Measurements from ENCODE around the gene TUBB2B.

Gene TUBB2B

DNA sequence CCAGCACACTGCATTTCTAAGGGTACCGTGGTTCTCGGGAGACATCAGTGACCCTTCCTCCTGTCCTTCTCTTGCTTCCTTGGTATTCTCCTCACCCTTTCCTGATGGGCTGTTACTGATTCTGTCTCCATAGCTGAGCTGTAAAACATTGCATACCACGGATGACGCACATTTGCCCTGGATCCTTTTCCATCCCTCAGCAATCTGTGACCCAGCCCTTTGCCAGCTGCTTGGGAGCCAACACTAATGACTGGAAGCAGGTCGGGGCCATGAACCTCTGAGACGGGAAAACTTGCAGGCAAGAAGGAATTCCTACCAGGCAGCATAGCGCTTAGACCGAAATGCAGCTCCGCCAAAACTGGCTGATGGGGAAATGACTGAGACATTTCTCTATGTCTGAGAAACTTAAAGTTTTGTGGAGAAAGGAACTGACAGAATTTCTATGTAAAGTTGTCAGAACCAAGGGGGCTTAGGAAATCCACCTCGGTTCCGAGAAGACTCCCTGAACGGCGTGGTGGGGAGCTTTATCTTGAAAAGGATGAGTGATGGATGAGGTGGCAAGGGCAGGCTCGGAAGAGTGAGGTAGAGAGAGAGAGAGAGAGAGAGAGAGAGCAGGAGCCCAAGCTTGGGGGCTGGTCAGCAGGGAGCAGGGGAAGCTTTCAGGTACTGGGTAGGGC, 19.2 kb downstream of the TUBB2B start:
- H3K4me3 ChIP-seq (ENCODE audit: control insufficient read depth, low read depth, low read length), result peak overlapping the region; percentile 31
- peak; percentile 95 for DNase-seq (ENCODE audit: low read depth)
- TF ChIP-seq, protein P1, sequence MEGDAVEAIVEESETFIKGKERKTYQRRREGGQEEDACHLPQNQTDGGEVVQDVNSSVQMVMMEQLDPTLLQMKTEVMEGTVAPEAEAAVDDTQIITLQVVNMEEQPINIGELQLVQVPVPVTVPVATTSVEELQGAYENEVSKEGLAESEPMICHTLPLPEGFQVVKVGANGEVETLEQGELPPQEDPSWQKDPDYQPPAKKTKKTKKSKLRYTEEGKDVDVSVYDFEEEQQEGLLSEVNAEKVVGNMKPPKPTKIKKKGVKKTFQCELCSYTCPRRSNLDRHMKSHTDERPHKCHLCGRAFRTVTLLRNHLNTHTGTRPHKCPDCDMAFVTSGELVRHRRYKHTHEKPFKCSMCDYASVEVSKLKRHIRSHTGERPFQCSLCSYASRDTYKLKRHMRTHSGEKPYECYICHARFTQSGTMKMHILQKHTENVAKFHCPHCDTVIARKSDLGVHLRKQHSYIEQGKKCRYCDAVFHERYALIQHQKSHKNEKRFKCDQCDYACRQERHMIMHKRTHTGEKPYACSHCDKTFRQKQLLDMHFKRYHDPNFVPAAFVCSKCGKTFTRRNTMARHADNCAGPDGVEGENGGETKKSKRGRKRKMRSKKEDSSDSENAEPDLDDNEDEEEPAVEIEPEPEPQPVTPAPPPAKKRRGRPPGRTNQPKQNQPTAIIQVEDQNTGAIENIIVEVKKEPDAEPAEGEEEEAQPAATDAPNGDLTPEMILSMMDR (conservative IDR thresholded peaks at IDR 0.05; ENCODE audit: control insufficient read depth, insufficient read depth, low read depth, low read length), result no peak

DNA sequence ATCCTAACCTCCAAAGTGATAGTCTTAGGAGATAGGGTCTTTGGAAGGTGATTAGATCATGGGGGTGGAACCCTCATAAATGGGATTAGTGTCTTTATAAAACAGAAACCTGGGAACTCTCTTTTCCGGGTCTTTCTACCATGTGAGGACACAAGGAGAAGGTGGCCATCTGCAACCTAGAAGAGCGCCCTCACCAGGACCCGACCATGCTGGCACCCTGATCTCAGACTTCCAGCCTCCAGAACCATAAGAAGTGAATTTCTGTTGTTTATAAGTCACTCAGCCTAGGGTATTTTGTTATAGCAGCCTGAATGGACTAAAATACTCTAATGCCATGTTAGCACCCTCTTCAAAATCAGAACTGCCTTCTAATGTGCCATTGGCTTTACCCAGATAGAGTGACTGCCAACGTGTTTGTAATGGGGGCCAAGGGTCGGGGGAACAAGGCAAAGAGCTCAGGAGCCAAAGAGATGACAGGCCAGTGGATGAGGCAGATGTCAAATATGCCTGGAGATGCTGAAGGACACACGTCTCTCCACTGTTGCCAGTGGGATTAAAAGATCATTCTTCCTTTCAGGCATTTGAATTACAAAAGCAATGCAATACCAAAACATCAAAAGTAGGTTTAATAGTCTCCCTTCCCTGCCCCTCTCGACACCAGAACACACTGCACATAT, 21.0 kb downstream of the TUBB2B start:
- H3K4me3 ChIP-seq (ENCODE audit: control insufficient read depth, low read depth, low read length), result no peak overlapping the region
- no peak for DNase-seq (ENCODE audit: low read depth)
- TF ChIP-seq, protein P1 (conservative IDR thresholded peaks at IDR 0.05; ENCODE audit: control insufficient read depth, insufficient read depth, low read depth, low read length), result no peak

DNA sequence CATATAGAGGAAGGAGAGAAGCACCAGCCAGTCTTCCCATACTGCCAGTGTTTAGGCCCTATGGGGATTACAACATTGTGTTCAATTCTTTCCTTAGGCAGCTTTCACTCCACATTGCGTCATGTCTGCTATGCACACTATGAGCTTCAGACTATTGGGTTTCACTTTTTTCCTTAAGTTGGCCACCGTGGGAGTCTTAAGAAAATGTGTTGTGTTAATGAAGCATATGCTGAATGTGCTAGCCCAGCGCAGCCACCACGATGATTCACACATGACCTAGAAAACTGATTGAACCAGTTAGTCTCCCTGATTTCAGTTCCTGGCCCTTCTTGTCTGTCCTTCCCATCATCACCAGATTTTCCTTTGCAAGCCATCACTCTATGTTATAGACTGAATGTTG, 21.5 kb downstream of the TUBB2B start:
- H3K4me3 ChIP-seq (ENCODE audit: control insufficient read depth, low read depth, low read length), result no peak overlapping the region
- peak; percentile 97 for DNase-seq (ENCODE audit: low read depth)
- TF ChIP-seq, protein P1 (conservative IDR thresholded peaks at IDR 0.05; ENCODE audit: control insufficient read depth, insufficient read depth, low read depth, low read length), result no peak

DNA sequence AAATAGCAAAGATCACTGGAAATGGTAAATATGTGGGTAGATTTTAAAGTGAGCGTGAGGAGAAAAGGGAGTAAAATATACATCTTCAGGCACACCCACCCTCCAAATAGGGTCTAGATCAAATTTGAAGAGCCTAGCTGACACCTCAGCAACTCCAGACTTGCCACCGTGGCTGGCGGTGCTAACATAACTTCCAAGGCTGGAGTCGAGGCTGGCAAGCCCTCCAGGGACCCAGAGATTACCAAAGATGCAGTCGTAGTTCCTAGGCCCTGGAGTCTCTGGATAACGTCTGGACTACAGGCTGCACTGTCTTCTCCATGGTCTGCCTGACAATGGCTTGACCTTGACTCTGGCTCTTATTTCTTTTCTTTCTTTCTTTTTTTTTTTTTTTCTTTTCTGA, 22.5 kb downstream of the TUBB2B start:
- TF ChIP-seq, protein P1 (conservative IDR thresholded peaks at IDR 0.05; ENCODE audit: control insufficient read depth, insufficient read depth, low read depth, low read length), result no peak
- H3K4me3 ChIP-seq (ENCODE audit: control insufficient read depth, low read depth, low read length), result no peak overlapping the region
- DNase-seq (ENCODE audit: low read depth), result no peak

DNA sequence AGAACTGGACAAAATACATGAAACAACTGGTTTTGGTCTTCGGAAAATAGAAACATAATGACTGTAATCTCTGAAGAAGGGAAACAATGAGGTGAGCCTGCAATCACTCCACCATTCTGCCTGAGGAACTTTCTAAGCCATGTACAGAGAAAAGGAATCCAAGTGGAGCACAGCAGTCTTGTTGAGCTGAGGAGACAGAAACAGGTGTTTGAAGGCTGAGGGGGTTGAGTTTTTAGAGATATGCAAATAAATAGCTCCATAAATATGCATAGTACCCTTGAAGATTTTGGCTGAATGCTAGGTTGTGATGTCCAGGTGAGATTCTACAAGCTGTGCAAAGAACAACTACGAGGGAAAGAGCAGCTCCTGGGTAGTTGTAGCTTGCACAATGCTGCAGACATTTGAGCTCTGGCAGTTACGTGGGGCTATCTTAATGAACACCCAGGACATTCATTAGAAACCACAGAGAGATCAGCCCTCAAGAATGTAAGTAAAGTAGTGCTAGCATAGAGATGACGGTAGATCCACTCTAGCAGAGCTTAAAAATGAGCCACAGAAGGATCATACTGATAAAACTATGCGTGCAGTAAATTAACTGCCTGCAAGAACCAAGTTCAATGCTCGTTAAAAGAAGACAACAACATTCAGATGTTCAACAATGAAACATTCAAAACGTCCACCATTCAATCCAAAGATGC, 24.3 kb downstream of the TUBB2B start:
- no peak for DNase-seq (ENCODE audit: low read depth)
- no peak overlapping the region for H3K4me3 ChIP-seq (ENCODE audit: control insufficient read depth, low read depth, low read length)
- TF ChIP-seq, protein P1 (conservative IDR thresholded peaks at IDR 0.05; ENCODE audit: control insufficient read depth, insufficient read depth, low read depth, low read length), result no peak

DNA sequence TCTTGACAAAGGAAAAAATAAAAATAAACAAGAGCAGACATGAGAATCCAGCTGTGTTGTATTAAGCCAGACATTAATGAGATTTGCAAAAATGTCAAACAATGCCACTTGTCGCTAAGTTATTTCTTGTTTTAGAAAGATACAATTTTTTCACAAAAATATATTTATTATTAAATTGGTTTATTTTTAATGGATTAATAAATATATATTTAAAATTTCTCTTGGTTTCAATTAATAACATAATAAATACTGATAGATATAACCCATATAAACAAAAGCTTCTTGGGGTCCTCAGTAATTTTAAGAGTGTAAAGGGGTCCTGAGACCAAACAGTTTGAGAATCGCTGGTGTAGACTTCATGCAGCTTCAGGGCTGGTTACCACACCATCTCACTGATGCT, 26.1 kb downstream of the TUBB2B start:
- TF ChIP-seq, protein P1 (conservative IDR thresholded peaks at IDR 0.05; ENCODE audit: control insufficient read depth, insufficient read depth, low read depth, low read length), result no peak
- no peak for DNase-seq (ENCODE audit: low read depth)
- no peak overlapping the region for H3K4me3 ChIP-seq (ENCODE audit: control insufficient read depth, low read depth, low read length)

All from fibroblast of mammary gland (primary cell).